ENCODE results near the gene PRKG1. TPM values are rescaled to one million over a fixed set of nuclear protein-coding genes. Genes with fewer than 3 reads are reported as not detected.

Gene PRKG1
- total and polyA plus RNA-seq, 4 donors: 0.46 to 5.1 (median 1.5) TPM

DNA sequence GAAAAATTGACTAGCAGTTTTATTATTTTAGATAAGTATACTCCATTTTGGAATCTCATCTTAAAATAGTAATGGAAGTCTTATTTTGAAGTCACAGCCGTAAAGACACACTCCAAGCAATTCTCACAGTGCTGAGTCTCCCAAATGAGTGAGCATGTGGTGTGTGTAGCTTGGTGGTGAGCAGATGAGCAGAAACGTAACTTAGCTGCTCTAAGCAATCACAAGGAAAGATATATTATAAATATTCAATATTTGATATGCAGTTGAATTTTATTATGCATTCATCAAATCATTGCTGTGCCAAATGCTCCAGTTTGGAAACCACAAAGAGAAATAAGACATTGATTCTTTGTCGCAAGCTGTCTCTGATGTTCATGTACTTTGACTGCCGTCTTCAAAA is 563.9 kb downstream of the PRKG1 start:
- H3K27ac ChIP-seq (ENCODE audit: low read depth in 1 of 2, low read length in 2 of 2): no peak overlapping the region
- H3K4me1 ChIP-seq (ENCODE audit: control insufficient read depth in 4 of 4, insufficient read depth in 4 of 4, low read length in 3 of 4): no peaks in the 10 kb centered on the region
- no peak overlapping the region for H3K4me3 ChIP-seq (ENCODE audit: low read depth in 1 of 3, low read length in 3 of 3)
- no peak for DNase-seq (ENCODE audit: low spot score)
- H3K9me3 ChIP-seq (ENCODE audit: control insufficient read depth in 4 of 4, low read length in 3 of 4): no peaks in the 10 kb centered on the region
- H3K27me3 ChIP-seq (ENCODE audit: control insufficient read depth in 4 of 4, insufficient read depth in 4 of 4, low read length in 3 of 4): no peaks in the 10 kb centered on the region
- 79% methylated on average over 4 of the region's 4 CpGs for WGBS
- H3K9ac ChIP-seq (ENCODE audit: low read depth in 1 of 2, low read length in 2 of 2): no peak overlapping the region
- TF ChIP-seq, protein P1, sequence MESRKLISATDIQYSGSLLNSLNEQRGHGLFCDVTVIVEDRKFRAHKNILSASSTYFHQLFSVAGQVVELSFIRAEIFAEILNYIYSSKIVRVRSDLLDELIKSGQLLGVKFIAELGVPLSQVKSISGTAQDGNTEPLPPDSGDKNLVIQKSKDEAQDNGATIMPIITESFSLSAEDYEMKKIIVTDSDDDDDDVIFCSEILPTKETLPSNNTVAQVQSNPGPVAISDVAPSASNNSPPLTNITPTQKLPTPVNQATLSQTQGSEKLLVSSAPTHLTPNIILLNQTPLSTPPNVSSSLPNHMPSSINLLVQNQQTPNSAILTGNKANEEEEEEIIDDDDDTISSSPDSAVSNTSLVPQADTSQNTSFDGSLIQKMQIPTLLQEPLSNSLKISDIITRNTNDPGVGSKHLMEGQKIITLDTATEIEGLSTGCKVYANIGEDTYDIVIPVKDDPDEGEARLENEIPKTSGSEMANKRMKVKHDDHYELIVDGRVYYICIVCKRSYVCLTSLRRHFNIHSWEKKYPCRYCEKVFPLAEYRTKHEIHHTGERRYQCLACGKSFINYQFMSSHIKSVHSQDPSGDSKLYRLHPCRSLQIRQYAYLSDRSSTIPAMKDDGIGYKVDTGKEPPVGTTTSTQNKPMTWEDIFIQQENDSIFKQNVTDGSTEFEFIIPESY (IDR thresholded peaks at IDR 0.05): no peak
- TF ChIP-seq, protein P2, sequence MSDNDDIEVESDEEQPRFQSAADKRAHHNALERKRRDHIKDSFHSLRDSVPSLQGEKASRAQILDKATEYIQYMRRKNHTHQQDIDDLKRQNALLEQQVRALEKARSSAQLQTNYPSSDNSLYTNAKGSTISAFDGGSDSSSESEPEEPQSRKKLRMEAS (IDR thresholded peaks at IDR 0.05): no peak
- TF ChIP-seq NR2F2 (IDR thresholded peaks at IDR 0.05): no peak
- no peak for TF ChIP-seq YY1 (IDR thresholded peaks at IDR 0.05)
- TF ChIP-seq ATF3 (IDR thresholded peaks at IDR 0.05): no peak
- TF ChIP-seq FOXA2 (IDR thresholded peaks at IDR 0.05): no peak
- TF ChIP-seq SP1 (IDR thresholded peaks at IDR 0.05): no peak
- no peak for TF ChIP-seq RXRA (IDR thresholded peaks at IDR 0.05)
- no peak for TF ChIP-seq JUND (IDR thresholded peaks at IDR 0.05)
- TF ChIP-seq EGR1 (IDR thresholded peaks at IDR 0.05; ENCODE audit: low read depth in 2 of 2): no peak
- no peak for TF ChIP-seq HNF4G (IDR thresholded peaks at IDR 0.05)
- no peak for TF ChIP-seq GABPA (IDR thresholded peaks at IDR 0.05 in 1 of 2, conservative IDR thresholded peaks at IDR 0.05 in 1 of 2)
- no peak for TF ChIP-seq RAD21 (IDR thresholded peaks at IDR 0.05)
- no peak for TF ChIP-seq FOXA1 (IDR thresholded peaks at IDR 0.05)
- TF ChIP-seq TAF1 (conservative IDR thresholded peaks at IDR 0.05): no peak
- no peak for TF ChIP-seq HNF4A (conservative IDR thresholded peaks at IDR 0.05)
- no peaks in the 10 kb centered on the region for H3K36me3 ChIP-seq (ENCODE audit: control insufficient read depth in 4 of 4, insufficient read depth in 3 of 4, low read depth in 1 of 4, low read length in 3 of 4)

GRCh38 chr10:51638737-51639136 is 564.5 kb downstream of the PRKG1 start:
- Histone ChIP-seq H3K27me3 (ENCODE audit: control insufficient read depth in 4 of 4, insufficient read depth in 4 of 4, low read length in 3 of 4) (no peaks in the 10 kb centered on the region), H3K9me3 (ENCODE audit: control insufficient read depth in 4 of 4, low read length in 3 of 4) (no peaks in the 10 kb centered on the region), H3K36me3 (ENCODE audit: control insufficient read depth in 4 of 4, insufficient read depth in 3 of 4, low read depth in 1 of 4, low read length in 3 of 4) (no peaks in the 10 kb centered on the region), H3K9ac (ENCODE audit: low read depth in 1 of 2, low read length in 2 of 2) (no peak overlapping the region), H3K4me1 (ENCODE audit: control insufficient read depth in 4 of 4, insufficient read depth in 4 of 4, low read length in 3 of 4) (no peaks in the 10 kb centered on the region), H3K4me3 (ENCODE audit: low read depth in 1 of 3, low read length in 3 of 3) (no peak overlapping the region), H3K27ac (ENCODE audit: low read depth in 1 of 2, low read length in 2 of 2) (no peak overlapping the region)
- 82% methylated on average over 1 of the region's 1 CpG for WGBS
- no peak for TF ChIP-seq TAF1 (conservative IDR thresholded peaks at IDR 0.05)
- no peak for TF ChIP-seq GABPA (IDR thresholded peaks at IDR 0.05 in 1 of 2, conservative IDR thresholded peaks at IDR 0.05 in 1 of 2)
- no peak for TF ChIP-seq RAD21 (IDR thresholded peaks at IDR 0.05)
- TF ChIP-seq FOXA1 (IDR thresholded peaks at IDR 0.05): no peak
- TF ChIP-seq RXRA (IDR thresholded peaks at IDR 0.05): no peak
- no peak for TF ChIP-seq EGR1 (IDR thresholded peaks at IDR 0.05; ENCODE audit: low read depth in 2 of 2)
- TF ChIP-seq YY1 (IDR thresholded peaks at IDR 0.05): no peak
- TF ChIP-seq, protein P2 (IDR thresholded peaks at IDR 0.05): no peak
- TF ChIP-seq REST (IDR thresholded peaks at IDR 0.05): no peak
- no peak for TF ChIP-seq SP1 (IDR thresholded peaks at IDR 0.05)
- TF ChIP-seq CTCF (IDR thresholded peaks at IDR 0.05; ENCODE audit: low read depth, low read length, missing input control): no peak
- TF ChIP-seq, protein P1 (IDR thresholded peaks at IDR 0.05): no peak
- TF ChIP-seq FOXA2 (IDR thresholded peaks at IDR 0.05): no peak
- TF ChIP-seq NR2F2 (IDR thresholded peaks at IDR 0.05): no peak
- TF ChIP-seq JUND (IDR thresholded peaks at IDR 0.05): no peak
- TF ChIP-seq HNF4A (conservative IDR thresholded peaks at IDR 0.05): no peak
- DNase-seq (ENCODE audit: low spot score): no peak
